GM21786 (cell line): ENCODE measurements around the gene FAM193A.
"Not testable (repeated sequence)": the region's sequence is repeated elsewhere in the genome, so short reads cannot be mapped to it uniquely, and the experiment has no call there.

Experiments used
- ATAC-seq: cut with Tn5 transposase; IDR thresholded peaks from one replicate; pipeline ENCODE4 v1.9.1; 2021; ENCODE audit not compliant: unreplicated experiment

FAM193A gene

GRCh38 chr4:2722033-2722432 lies 185.6 kb downstream of the FAM193A start:
- no peak for ATAC-seq

GRCh38 chr4:2723751-2724150 lies 187.3 kb downstream of the FAM193A start:
- no peak for ATAC-seq

GRCh38 chr4:2725380-2725779 lies 188.9 kb downstream of the FAM193A start:
- ATAC-seq, result no peak

GRCh38 chr4:2726881-2727280 lies 190.4 kb downstream of the FAM193A start:
- ATAC-seq, result not testable (repeated sequence)

GRCh38 chr4:2728221-2728620 lies 191.8 kb downstream of the FAM193A start:
- no peak for ATAC-seq

GRCh38 chr4:2728806-2729532 lies 192.5 kb downstream of the FAM193A start:
- no peak for ATAC-seq

- no peak for ATAC-seq
Observed at GRCh38 chr4:2729533-2729875, 193.1 kb downstream of the FAM193A start.

- ATAC-seq, result no peak
Observed at GRCh38 chr4:2731907-2732317, 195.5 kb downstream of the FAM193A start.

- no peak for ATAC-seq
Observed at GRCh38 chr4:2732526-2732925, 196.1 kb downstream of the FAM193A start.

- no peak for ATAC-seq
Observed at GRCh38 chr4:2733001-2733843, 196.8 kb downstream of the FAM193A start.

- ATAC-seq, result no peak
Observed at GRCh38 chr4:2733844-2734574, 197.6 kb downstream of the FAM193A start.

GRCh38 chr4:2734612-2735011 lies 198.2 kb downstream of the FAM193A start:
- no peak for ATAC-seq

GRCh38 chr4:2735869-2736268 lies 199.4 kb downstream of the FAM193A start:
- no peak for ATAC-seq

GRCh38 chr4:2738296-2738695 lies 201.8 kb downstream of the FAM193A start:
- not testable (repeated sequence) for ATAC-seq

GRCh38 chr4:2741626-2742025 lies 205.2 kb downstream of the FAM193A start:
- ATAC-seq, result no peak

- no peak for ATAC-seq
Observed at GRCh38 chr4:2742081-2742822, 205.8 kb downstream of the FAM193A start.

GRCh38 chr4:2742823-2743517 lies 206.5 kb downstream of the FAM193A start:
- ATAC-seq, result no peak

GRCh38 chr4:2743518-2744445 lies 207.3 kb downstream of the FAM193A start:
- ATAC-seq, result no peak

- no peak for ATAC-seq
Observed at GRCh38 chr4:2744576-2745270, 208.3 kb downstream of the FAM193A start.
